GM21526 (cell line): ENCODE results near the gene FIBP.
"Not testable (repeated sequence)": the region's sequence is repeated elsewhere in the genome, so short reads cannot be mapped to it uniquely, and the experiment has no call there.

Experiments used
- ATAC-seq: cut with Tn5 transposase; IDR thresholded peaks from one replicate; pipeline ENCODE4 v1.9.1; 2021; ENCODE audit warnings: moderate library complexity; ENCODE audit not compliant: unreplicated experiment, low FRiP score

FIBP gene

GRCh38 chr11:65849771-65850216 is 38.5 kb downstream of the FIBP start:
- no peak for ATAC-seq

- ATAC-seq, result no peak
These were observed 38.9 kb downstream of the FIBP start for GRCh38 chr11:65849366-65849765.

GRCh38 chr11:65848693-65849092 is 39.6 kb downstream of the FIBP start:
- not testable (repeated sequence) for ATAC-seq

GRCh38 chr11:65847746-65848145 is 40.5 kb downstream of the FIBP start:
- ATAC-seq, result no peak

- ATAC-seq, result no peak
These were observed 43.9 kb downstream of the FIBP start for GRCh38 chr11:65844231-65844872.

- ATAC-seq, result no peak
These were observed 44.5 kb downstream of the FIBP start for GRCh38 chr11:65843811-65844210.

- ATAC-seq, result no peak
These were observed 46.1 kb downstream of the FIBP start for GRCh38 chr11:65842144-65842543.

GRCh38 chr11:65834202-65834601 is 54.1 kb downstream of the FIBP start:
- no peak for ATAC-seq
